HL-60 (cell line): Measurements from ENCODE around the gene SAP30BP.

Experiments
- DNase-seq, 2 experiments: peaks; one replicate each; pipeline ENCODE4 v3.0.0-alpha.2; 2010 to 2020; ENCODE audit warnings: low read depth in 1 of 2, low spot score in 1 of 2
- H3K27ac ChIP-seq: fragments of 250-450 bp; sonication (Bioruptor Pico); replicated peaks from 2 replicates; pipeline ENCODE4 v1.5.1; 2020; ENCODE audit warnings: mild to moderate bottlenecking, moderate library complexity
- H3K27me3 ChIP-seq: fragments of 250-450 bp; sonication (Bioruptor Pico); 2 replicates; pipeline ENCODE4 v1.5.1; 2021; ENCODE audit warnings: mild to moderate bottlenecking, moderate library complexity; ENCODE audit not compliant: insufficient read depth, poor library complexity, severe bottlenecking
- H3K4me3 ChIP-seq: replicated peaks from 2 replicates; pipeline ENCODE4 v1.5.1; 2011; ENCODE audit warnings: mild to moderate bottlenecking, control low read depth, low read length; ENCODE audit not compliant: insufficient read depth
- GABPA ChIP-seq: IDR thresholded peaks from 2 replicates; pipeline ENCODE4 v1.6.1; 2012; ENCODE audit warnings: low read depth
- POLR2AphosphoS5 ChIP-seq: IDR thresholded peaks from 2 replicates; pipeline ENCODE4 v1.6.1; 2012; ENCODE audit warnings: low read depth
- SPI1 ChIP-seq: IDR thresholded peaks from 2 replicates; pipeline ENCODE4 v1.6.1; 2012; ENCODE audit warnings: low read depth, mild to moderate bottlenecking, borderline replicate concordance
- TF ChIP-seq, protein P1 (sequence below): IDR thresholded peaks from one replicate; pipeline ENCODE4 v1.5.1; 2011; ENCODE audit warnings: low read length, control low read depth, inconsistent platforms; ENCODE audit not compliant: insufficient read depth
- TF ChIP-seq, protein P2 (sequence below): IDR thresholded peaks from 2 replicates; pipeline ENCODE4 v1.6.1; 2012; ENCODE audit warnings: low read depth; ENCODE audit not compliant: insufficient replicate concordance

SAP30BP gene

DNA sequence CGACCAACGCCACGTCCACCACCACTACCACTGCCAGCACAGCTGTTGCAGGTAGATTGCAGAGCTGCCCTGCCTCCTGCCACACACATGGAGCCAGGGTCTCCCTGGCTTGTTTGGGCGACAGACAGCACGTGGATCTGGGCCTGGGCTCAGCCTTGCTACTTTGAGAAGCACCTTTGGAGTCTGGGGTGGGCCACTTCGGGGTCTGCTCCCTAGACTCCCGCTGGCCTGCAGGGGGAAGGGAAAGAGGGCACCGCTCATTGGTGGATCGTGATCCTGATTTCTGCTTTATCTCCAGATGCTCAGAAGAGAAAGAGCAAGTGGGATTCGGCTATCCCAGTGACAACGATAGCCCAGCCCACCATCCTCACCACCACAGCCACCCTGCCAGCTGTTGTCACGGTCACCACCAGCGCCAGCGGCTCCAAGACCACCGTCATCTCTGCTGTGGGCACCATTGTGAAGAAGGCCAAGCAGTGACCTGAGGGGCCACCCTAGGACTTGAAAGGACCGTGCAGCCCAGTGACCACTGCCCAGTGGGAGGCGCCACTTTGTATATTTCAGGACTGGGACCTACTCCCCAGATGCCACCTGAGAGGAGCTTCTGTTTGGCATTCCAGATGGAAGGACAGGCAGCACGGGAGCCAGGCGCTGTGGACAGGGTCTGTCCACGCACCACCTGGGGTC lies 39.0 kb downstream of the SAP30BP start:
- DNase-seq, result no peak
- Histone ChIP-seq H3K27me3 (no peaks in the 10 kb centered on the region), H3K27ac (no peak overlapping the region), H3K4me3 (no peak overlapping the region)
- TF ChIP-seq, protein P1, sequence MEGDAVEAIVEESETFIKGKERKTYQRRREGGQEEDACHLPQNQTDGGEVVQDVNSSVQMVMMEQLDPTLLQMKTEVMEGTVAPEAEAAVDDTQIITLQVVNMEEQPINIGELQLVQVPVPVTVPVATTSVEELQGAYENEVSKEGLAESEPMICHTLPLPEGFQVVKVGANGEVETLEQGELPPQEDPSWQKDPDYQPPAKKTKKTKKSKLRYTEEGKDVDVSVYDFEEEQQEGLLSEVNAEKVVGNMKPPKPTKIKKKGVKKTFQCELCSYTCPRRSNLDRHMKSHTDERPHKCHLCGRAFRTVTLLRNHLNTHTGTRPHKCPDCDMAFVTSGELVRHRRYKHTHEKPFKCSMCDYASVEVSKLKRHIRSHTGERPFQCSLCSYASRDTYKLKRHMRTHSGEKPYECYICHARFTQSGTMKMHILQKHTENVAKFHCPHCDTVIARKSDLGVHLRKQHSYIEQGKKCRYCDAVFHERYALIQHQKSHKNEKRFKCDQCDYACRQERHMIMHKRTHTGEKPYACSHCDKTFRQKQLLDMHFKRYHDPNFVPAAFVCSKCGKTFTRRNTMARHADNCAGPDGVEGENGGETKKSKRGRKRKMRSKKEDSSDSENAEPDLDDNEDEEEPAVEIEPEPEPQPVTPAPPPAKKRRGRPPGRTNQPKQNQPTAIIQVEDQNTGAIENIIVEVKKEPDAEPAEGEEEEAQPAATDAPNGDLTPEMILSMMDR, result no peak
- TF ChIP-seq POLR2AphosphoS5 (no peak), GABPA (no peak), SPI1 (no peak)
- TF ChIP-seq, protein P2, sequence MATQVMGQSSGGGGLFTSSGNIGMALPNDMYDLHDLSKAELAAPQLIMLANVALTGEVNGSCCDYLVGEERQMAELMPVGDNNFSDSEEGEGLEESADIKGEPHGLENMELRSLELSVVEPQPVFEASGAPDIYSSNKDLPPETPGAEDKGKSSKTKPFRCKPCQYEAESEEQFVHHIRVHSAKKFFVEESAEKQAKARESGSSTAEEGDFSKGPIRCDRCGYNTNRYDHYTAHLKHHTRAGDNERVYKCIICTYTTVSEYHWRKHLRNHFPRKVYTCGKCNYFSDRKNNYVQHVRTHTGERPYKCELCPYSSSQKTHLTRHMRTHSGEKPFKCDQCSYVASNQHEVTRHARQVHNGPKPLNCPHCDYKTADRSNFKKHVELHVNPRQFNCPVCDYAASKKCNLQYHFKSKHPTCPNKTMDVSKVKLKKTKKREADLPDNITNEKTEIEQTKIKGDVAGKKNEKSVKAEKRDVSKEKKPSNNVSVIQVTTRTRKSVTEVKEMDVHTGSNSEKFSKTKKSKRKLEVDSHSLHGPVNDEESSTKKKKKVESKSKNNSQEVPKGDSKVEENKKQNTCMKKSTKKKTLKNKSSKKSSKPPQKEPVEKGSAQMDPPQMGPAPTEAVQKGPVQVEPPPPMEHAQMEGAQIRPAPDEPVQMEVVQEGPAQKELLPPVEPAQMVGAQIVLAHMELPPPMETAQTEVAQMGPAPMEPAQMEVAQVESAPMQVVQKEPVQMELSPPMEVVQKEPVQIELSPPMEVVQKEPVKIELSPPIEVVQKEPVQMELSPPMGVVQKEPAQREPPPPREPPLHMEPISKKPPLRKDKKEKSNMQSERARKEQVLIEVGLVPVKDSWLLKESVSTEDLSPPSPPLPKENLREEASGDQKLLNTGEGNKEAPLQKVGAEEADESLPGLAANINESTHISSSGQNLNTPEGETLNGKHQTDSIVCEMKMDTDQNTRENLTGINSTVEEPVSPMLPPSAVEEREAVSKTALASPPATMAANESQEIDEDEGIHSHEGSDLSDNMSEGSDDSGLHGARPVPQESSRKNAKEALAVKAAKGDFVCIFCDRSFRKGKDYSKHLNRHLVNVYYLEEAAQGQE, result no peak

DNA sequence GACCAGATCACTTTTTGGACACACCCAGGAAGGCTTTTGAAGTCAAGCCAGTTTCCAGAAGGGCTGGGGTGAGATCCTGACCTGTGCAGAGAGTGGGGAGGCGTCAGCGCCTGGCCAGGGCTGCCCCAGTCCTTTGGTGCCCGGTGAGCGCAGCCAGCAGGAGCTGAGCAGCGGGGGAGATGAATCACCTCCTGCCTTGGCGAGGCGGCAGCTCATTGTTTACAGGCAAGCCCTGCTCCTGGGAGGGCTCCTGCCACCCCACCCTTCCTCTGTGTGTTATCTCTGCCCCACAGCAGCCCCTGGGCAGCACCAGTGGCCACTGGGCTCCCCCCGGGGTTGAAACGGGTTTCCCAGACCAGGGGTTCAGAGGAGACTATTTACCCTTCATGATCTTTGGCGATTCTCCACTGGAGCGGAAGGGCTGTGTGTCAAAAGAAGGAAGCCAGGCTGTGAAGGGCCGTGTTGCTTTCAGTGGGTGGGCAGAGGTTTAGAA lies 40.0 kb downstream of the SAP30BP start:
- no peak for TF ChIP-seq POLR2AphosphoS5
- TF ChIP-seq, protein P1, result no peak
- H3K27ac ChIP-seq, result no peak overlapping the region
- no peaks in the 10 kb centered on the region for H3K27me3 ChIP-seq
- H3K4me3 ChIP-seq, result no peak overlapping the region
- DNase-seq, result no peak

DNA sequence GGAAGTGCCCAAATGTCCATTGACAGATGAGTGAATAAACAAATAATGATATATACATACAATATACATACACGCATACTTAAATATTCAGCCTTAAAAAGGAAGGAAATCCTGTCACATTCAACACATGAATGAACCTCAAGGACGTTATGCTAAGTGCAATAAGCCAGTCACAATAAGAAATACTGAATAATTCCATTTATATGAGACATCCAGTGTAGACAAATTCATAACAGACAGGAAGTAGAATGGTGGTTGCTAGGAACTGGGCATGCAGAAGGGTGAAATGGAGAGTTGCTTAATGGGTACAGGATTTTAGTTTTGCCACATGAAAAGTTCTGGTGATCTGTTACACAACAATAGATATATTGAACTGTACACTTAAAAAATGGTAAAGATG lies 45.3 kb downstream of the SAP30BP start:
- DNase-seq, result no peak
- H3K4me3 ChIP-seq, result no peak overlapping the region
- TF ChIP-seq POLR2AphosphoS5, result no peak
- no peak for TF ChIP-seq GABPA
- TF ChIP-seq SPI1, result no peak
- TF ChIP-seq, protein P2, result no peak
- TF ChIP-seq, protein P1, result no peak
- no peak overlapping the region for H3K27ac ChIP-seq
- no peaks in the 10 kb centered on the region for H3K27me3 ChIP-seq

DNA sequence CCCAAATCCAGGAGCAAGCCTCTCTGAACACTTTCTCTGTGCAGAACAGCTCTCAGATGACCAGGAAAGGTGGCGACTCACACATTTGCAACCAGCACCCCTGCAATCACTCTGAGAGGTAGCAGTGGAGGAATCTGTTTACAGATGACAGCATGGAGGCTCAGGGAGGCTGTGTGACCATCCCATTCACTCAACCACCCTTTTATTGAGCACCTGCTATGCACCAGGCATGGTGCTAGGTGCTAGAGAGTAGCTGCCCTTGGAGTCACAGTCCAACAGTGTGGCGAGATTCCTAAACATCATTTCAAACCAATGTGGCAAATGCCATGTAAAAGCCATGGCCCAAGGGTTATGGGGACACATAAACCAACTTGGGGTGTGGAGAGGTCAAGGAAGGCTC lies 52.6 kb downstream of the SAP30BP start:
- H3K27ac ChIP-seq, result no peak overlapping the region
- no peak for DNase-seq
- H3K4me3 ChIP-seq, result no peak overlapping the region
- H3K27me3 ChIP-seq, result peaks cover 16% of the 10 kb centered on the region
- TF ChIP-seq GABPA, result no peak
- no peak for TF ChIP-seq SPI1
- TF ChIP-seq, protein P1, result no peak
- TF ChIP-seq, protein P2, result no peak
- no peak for TF ChIP-seq POLR2AphosphoS5
